HG03196 (cell line): ENCODE measurements around the gene OXTR.
A peak's percentile ranks its signal among the peaks of the same experiment; 100 is the strongest.

ENCODE experiments used
- ATAC-seq: cut with Tn5 transposase; IDR thresholded peaks from one replicate; pipeline ENCODE4 v1.9.1; 2021; ENCODE audit not compliant: unreplicated experiment

The OXTR gene

DNA sequence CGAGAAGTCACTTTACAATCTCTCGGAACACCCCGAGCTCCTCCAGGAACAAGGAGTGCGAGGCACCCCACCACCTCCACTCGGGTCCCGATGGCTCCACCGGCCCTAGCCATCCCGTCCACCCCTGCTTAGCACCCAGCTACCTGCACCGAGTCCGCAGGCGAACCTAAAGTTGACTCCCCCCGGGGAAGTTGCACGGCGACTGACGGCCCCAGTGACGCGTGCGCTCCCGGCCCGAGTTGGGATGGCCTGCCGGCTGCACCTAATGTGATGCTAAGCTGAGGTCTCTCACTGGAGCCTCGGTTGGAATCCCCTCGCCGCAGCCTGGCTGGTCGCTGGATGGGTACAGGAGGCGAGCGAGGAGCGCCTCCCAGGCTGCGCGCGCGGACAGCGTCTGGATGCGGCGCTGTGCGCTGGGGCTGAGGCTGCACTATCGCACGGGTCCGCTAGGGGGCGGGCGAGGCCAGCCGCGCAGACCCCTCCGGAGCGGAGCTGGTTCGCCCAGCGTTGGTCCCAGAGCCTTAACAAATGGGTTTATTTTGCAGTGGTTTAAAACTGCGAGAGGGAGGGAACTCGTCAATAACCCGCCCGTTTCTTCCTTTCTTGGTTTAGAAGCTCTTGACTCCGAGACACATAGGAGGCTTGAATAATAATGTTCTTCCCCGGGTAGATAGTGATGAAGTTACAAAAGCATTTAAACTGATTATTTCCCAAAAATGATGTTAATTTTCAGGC, at the start of gene OXTR:
Gene OXTR, minus strand, starts transcription at position 526 of the 735 bp plus-strand sequence. CDS start 1,426 bp downstream, outside the sequence.
- peak; percentile 72 for ATAC-seq

DNA sequence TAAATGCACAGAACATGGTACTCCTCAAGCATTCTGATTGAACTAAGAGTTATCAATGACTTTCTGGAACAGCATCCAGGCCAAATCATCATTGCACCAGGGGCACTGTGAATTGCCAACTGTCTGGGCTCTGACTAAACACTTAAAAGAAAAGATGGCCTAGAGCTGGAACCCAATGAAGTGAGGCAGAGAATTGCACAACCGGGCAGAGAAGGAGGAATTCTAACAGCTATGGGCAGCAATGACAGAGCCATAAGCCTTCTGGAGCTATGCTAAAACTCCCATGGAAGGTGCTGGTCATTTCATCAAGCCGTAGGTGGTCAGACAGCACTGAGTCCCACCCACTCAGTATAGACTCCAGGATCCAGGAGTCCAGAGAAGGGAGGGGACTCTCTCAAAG, 48.1 kb upstream of the OXTR start:
- ATAC-seq, result no peak

DNA sequence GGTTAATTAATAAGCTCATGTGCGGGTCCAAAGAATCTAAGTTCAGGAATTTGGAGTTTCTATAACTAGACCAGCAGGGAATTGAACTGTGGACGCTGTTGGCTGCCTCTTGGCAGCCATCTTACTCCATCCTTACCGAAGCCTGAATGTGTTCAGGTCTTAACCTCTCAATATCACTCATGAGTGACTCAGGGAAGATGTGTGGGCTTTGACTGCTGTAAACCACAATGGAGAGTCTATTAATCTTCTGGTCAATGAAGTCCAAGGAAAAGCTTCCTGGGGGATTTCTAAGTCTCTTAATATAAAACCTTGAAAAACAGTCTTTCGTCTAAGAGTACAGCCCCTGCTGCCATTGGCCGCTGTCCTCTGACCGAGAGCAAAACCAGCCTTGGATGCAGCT, 46.7 kb upstream of the OXTR start:
- no peak for ATAC-seq

DNA sequence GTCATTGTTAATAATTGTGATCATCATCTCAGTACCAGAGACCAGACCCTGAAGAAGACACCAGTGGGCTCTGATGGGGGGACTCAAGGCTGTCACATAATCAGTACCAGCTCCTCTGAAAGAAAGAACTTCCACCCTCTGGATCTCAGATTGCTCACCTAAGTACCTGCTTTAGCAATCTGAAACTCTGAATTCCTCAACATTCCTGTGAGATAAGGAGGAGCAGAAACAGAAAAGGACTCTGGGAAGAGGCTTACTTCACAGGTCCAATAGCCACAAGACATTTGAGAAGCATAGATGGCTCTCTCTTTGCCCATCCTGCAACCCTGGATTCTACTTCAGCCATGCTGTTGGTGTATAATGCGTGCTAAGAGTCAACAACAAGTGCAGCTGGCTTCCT, 44.0 kb upstream of the OXTR start:
- ATAC-seq, result no peak

DNA sequence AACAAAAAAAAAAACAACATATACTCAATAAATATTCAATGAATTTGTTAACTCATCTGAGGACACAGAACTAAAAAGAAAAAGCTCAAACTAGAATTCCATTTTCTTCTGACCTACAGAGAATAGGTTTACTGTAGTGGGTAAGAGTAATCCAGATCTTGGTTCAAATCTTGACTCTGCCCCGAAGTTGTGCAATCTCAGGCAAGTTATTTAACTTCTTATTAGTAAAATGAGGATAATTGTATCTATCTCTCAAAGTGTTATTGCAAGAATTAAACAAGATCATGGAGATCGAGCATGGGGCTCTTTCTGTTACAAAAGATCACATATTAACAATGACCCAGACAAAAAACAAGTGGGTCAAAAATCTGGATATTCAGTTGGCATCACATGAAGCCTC, 41.1 kb upstream of the OXTR start:
- no peak for ATAC-seq

DNA sequence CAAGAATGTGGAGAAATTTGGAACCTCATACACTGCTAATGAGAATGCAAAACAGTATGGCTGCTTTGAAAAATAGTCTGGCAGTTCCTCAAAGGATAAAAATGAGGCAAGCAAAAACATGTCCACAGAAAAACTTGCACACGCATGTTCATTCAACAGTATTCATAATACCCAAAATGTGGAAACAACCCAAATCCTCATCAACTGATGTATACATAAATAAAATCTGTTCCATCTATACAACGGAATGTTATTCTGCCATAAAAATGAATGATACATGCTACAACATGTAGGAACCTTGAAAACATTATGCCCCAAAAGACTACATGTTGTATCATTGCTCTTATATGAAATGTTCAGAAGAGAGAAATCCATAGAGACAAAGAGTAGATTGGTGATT, 36.4 kb upstream of the OXTR start:
- ATAC-seq, result no peak

DNA sequence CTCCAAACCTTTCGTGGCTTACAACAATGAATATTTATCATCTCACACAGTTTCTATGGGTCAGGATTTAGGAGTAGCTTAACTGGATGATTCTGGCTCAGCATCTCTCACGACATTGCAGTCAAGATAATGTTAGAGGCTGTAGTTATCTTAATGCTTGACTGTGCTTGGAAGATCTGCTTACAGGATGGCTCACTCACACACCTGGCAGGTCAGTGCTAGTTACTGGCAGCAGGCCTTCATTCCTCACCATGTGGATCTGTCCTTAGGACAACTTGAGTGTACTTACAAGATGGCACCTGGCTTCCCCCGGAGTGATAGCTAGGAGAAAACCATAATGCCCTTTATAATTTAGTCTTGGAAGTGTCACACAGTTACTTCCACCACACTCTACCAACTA, 32.8 kb upstream of the OXTR start:
- ATAC-seq, result no peak

DNA sequence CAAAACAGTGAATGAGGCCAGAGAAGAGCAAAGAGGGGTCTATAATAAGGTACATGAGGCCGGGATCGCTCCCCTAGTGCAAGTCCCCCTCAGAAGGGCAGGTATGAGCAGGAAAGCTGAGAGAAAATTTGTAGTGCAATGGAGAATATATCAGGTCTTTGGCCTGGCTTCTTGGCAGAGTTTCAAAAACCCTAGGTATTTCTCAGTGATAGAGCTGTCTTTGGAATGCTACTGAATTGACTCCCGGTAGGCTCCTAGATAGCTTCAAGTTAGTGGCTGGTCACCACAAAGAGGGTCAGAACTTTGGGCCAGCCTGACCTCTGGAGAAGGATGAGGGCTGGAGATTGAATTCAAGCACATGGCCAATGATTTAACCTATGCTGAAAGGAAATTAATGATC, 30.6 kb upstream of the OXTR start:
- no peak for ATAC-seq

DNA sequence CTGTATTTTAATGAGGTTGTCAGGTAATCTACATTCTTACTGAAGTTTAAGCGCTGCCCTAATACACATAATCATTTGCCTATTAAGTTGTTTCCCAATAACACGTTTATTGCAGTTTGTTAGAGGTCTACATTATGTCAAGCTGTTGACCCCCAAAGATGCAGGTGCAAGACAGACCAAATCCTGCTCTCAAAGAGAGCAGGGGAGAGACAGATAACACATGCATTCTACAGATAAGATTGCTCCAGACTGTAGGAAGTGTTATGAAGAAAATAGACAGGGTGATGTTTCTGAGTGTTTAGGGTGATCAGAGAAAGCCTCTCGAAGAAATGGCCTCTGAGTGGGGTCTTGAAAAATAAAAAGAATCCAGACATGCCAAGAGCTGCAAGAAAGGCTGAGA, 24.8 kb upstream of the OXTR start:
- no peak for ATAC-seq

DNA sequence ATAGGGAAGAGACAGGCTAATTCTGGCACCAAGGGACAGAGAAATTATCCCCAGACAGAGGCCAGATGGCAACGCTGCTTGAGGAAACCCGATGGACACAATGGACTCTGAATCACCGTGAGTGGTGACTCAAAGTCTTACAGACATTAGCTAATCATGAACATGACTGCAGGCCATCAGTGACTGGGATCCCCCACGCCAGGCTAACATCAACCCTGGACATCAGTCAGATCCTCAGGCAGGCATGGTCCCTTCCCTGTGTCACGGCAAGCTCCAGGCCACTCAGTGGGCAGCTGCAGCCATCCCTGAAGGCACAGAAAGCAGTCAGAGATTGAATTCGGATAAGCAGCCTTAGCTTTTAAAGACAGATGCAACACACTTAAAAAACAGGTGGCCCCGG, 23.8 kb upstream of the OXTR start:
- ATAC-seq, result no peak

DNA sequence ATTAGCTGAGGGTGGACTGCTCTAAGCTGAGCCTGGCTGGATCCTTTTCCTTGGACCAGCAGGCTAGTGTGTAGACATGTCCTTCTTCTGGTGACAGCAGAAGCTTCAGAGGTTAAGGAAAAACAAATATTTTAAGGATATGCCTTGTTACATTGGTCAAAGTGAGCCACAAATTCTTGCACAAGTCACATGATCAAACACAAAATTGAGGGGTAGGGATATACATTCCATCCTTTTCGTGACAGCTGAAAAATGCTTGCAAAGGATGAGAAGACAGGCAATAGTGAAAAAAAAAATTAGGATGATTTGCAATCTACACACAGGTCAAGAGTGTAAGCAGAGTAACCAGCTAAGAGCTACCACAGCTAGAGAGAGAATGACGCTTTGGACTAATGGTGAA, 21.1 kb upstream of the OXTR start:
- ATAC-seq, result no peak

DNA sequence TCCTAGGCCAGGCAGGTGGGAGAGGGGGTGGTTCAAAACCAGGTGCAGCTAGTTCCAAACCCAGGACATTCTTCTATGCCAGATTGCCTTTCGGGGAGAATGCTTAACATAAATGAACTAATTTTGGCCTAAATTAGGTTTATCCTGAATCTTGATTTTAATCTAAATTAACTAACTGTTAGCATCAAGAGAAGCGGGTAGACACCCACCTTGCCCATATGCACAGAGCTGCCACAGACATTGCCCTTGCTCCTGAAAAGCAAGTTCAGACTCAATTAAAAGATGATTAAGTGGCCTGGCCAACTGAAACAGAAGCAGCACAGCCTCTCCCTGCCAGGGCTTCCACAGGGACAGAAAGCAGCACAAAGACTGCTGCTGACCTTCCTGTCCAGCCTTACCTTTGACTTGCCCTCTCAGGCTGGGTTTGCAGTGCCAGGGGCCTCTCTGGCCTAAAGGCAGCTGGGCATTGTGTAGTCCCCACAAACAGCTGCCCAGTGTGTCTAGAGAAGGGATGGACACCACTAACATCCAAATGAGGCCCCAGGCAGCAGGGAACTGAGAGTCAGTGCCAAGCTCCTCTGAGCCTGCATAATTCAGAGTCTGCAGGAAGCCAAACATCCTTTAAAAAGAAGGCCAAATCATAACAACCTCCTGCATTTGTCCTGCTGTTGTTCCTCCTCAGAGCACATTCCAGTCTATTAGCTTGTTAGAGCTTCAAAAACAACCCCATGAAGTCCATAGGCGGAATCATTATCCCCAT, 15.4 kb upstream of the OXTR start:
- ATAC-seq, result no peak

DNA sequence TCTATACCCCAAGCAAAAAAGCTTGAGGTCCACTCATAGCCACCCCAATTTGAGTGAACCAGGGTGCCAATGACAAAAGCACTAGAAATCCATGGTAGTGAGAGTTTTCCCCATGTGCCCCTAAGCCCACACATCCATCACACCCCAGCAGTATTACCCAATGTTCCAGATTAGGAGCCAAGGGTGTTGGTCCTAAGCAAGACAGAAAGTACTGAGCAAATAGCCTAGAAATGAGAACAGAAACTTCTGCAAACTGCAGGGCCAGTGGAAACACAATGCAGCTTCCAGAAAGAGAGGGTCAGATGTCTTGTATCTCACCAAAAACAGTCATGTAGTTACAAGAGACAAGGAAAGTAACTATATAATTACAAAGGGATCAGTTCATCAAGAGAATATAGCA, 10.9 kb upstream of the OXTR start:
- ATAC-seq, result no peak

DNA sequence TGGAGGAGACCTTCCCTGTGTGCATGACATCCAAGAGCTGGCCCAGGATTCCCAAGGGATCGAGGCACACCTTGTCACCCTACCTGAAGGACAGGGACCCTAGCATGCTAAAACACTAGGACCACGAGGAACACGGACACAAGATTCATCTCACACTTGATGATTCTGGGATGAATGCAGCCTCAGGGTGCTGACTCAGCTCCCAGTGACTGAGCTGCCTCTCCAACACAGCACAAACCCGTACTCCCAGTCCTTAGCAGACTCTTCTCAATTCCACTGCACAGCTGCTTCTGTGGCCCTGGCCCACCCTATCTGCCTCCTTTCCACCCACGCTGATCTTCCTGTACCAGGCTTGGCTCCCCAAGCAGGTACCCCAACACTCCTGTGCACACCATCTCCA, 9.1 kb upstream of the OXTR start:
- no peak for ATAC-seq

DNA sequence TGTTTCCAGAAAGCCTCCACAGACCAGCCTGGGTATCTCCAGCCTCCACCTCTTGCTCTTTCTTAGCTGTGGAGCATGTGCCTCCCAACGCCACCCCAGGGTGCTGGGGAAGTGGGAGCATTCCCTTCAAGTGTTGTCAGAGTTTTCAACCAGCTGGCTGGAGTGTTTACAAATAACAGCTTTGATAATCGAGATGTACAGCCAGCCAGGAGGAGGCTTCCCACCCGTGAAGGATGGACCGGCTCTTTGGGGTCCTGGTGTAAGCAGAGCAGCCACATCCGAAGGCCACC, 8.5 kb upstream of the OXTR start:
- no peak for ATAC-seq

DNA sequence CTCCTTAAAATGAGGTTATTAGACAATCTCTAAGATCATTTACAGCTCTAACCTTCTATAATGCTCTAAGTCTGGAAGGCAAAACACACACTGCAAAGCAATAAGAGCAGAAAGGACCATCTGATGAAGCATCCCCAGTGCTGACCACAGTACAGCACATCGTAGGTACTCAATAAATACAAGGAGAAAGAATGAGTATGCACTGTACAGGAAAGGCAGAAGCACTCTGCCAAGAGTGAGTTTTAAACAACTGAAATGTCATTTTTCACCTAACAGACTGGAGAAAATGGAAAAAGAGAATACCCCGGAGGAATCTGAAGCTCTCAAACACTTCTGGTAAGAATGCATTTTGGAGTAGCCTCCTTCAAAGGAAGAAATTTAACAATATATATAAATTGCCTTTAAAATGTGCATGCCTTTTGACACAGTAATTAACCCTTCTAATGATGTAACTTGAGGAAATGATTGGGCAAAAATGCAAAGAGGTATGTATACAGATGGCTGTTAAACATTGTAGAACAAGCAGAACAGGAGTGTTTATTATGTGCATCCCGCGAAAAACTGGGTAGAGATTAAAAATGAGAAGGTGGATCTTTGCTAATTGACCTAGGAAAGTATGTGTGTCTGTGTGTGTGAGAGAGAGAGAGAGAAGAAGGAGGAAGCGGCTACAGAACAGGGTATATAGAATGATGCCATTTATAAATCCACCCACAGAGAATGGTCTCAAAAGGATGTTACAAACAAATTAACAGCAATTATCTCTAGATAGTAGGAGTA, 8.0 kb upstream of the OXTR start:
- ATAC-seq, result no peak

DNA sequence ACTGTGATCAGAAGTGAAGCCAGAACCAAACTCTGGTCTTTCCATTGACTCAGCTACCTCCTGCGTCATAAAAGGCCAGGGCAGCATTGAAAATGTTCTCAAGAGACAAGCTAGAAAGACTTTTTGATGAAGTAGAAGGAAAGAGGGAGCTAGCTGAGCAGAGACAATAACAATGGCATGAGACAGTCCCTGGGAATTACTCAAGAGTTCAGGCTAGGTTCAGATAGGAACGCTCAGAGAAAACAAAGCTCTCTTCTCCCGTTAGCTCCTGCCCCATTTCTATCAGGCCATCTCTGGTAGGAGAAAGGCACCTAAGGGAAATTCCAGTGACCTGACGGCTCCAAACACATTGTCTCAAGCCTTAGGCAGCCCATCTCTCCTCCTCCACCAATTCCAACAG, 7.0 kb upstream of the OXTR start:
- no peak for ATAC-seq

DNA sequence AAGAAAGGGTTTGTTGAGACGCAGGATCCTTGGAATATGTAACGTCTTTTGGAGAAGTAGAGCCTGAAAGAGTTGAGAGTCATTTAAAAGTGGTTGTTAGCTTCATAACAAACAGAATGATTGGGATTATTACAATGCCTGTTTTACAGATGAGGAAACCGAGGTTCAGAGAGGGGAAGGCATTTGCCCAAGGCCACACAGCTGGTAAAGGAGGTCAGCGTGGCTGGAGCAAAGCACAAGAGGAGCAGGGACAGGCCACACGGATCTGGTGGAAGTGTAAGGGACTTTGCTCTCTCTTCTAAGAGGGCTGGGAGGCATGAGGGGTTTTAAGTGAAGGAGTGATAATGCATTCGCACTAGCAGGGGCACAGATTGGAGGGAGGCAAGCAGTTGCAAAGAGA, 6.2 kb upstream of the OXTR start:
- no peak for ATAC-seq

DNA sequence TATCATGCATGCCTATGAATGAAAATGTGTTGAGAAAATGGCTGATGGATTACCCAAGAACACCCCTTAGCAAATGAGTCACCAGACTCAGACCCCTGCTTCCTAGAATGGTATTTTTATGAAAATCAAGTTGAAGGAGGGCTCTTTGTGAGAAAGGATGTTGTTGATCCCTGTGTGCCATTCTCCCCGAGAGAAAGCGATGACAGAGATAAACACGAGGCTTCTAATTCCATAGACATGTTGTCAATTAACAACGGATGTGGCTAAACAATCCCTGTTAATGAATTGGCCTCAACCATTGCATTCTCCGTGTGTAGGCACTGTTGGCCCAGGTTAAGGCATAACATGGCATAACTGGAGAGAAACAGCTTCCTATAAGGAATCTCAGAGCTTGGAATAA, 5.8 kb upstream of the OXTR start:
- ATAC-seq, result no peak

DNA sequence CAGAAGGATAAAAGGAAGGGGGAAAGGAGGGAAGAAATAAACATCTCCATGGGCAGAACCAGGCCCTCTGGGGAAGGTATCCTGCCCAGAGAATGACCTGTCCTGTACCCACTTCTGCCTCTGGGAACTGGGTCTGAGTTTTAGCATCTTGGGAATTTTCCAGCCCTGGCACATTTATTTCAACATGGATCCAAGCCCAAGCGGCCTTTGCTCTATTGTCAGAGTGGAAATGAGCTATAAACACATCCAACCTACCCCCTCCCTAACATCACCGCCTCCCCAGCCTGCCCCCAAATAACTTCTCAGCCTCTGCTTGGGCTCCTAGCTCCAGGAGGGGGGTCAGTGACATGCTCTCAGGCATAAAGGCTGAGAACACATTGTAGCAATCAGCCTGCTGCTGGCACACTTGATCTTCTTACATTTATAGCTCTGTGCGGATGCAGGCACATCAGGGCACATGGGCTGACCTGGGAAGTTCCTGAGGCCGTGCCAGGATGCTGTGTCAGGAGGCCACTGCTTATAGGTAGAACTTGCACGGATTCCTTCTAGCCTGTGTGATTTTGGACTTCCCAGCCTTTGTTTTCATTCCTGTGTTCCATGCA, 4.6 kb upstream of the OXTR start:
- no peak for ATAC-seq

DNA sequence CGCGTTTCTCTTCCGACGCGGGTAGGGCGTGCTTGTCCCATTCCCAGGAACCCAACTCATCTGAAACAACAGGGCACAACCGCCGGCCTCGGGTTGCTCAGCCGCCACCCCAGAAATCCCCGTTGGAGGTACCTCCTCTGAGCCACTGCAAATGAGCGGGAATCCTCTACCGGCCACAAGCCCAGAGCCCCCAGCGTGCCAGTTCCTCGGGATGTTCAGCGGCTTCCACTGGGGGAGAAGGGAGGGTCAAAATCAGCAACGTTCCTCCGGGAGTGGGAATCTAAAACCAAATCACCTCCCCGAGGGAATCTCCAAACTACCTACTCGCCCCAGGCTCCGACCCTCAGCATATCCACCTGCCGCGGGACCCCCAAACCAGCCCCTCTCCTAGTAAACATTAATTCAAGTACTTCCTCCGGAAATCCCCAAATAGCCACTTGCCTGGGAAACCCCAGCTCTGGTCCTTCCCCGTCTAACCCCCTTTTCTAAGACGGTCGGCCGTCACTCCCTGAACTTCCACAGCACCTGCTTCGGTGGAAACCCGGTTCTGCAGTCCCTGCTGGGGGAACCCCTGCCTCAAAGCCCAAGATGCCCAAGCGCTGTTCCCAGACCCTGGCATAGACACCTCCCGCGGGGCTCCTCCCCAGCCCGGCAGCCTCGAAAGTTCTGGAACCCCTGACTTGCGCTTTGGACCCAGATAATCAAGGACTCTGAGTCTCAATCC, 887 bp downstream of the OXTR start:
- ATAC-seq, result peak; percentile 37
